Myocyte (in vitro differentiated cells): ENCODE data around the gene SHISA3. TPM values are rescaled to one million over a fixed set of nuclear protein-coding genes. Genes with fewer than 3 reads are reported as not detected.

Experiments used
- DNase-seq: peaks from one replicate; pipeline ENCODE4 v3.0.0-alpha.2; 2012; ENCODE audit warnings: low read depth
- total RNA-seq: library from RNA; depleted of rRNA; stranded (reverse); fragments of >200 nt; gene quantifications from 2 replicates; pipeline ENCODE4 v1.2.3, GENCODE V29; 2014

Gene SHISA3
- total RNA-seq, 1 donor from 2014 or later = not detected

DNA sequence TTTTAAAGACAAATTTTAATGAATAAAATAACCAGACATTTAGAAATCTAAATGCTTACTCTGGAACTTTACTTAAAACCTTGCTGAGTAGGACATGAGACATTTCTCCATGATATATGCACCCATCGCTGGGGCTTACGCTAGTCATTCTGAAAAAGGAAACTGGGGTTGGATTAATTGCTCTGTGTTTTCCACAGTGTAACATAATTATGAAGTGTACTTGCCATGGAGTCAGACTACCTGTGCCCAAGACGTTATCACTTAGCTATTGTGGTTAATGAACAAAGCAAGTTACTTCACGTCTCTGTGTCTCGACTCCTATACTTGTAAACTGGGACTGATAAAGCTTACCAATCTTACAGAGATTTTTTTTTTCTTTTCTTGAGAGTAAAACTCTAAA, 47.8 kb downstream of the SHISA3 start:
- DNase-seq = no peak

GRCh38 chr4:42446823-42447222, 49.5 kb downstream of the SHISA3 start:
- DNase-seq = no peak

Other genes starting within 250 kb of the SHISA3 start
- not detected in 2 replicates for gene BEND4, start 244.8 kb upstream of the SHISA3 start, total RNA-seq